Measurements from ENCODE around the gene UNC5B.

Gene UNC5B

GRCh38 chr10:71346731-71347130 lies 134.4 kb downstream of the UNC5B start:
- DNase-seq = no peak
- Histone ChIP-seq H4K20me1 (ENCODE audit: insufficient read depth, low read length) (no peaks in the 10 kb centered on the region), H3K4me1 (ENCODE audit: low read length) (no peaks in the 10 kb centered on the region)

GRCh38 chr10:71347587-71348395 lies 135.4 kb downstream of the UNC5B start:
- Histone ChIP-seq H3K9me3 (replicated peaks; ENCODE audit: insufficient read depth, low read length) (no peaks in the 10 kb centered on the region), H3K4me3 (ENCODE audit: low read length) (no peak overlapping the region), H3K9ac (ENCODE audit: low read length) (no peak overlapping the region), H3K4me2 (ENCODE audit: low read depth, low read length) (no peak overlapping the region), H4K20me1 (ENCODE audit: insufficient read depth, low read length) (no peaks in the 10 kb centered on the region), H3K79me2 (ENCODE audit: low read length) (no peaks in the 10 kb centered on the region), H3K9me2 (replicated peaks; ENCODE audit: insufficient read depth, low read length) (no peaks in the 10 kb centered on the region), H3K27ac (ENCODE audit: low read length) (no peak overlapping the region), H2AFZ (ENCODE audit: low read length) (no peak overlapping the region), H3K27me3 (replicated peaks; ENCODE audit: insufficient read depth, low read length) (no peaks in the 10 kb centered on the region), H3K4me1 (ENCODE audit: low read length) (no peaks in the 10 kb centered on the region), H3F3A (ENCODE audit: insufficient read depth, low read length) (no peaks in the 10 kb centered on the region), H3K36me3 (replicated peaks; ENCODE audit: insufficient read depth, low read length) (no peaks in the 10 kb centered on the region)
- TF ChIP-seq CTCF (IDR thresholded peaks at IDR 0.05; ENCODE audit: low read length) (no peak), EZH2phosphoT487 (IDR thresholded peaks at IDR 0.05; ENCODE audit: low read length) (no peak), EZH2 (optimal IDR thresholded peaks at IDR 0.05; ENCODE audit: low read depth, low read length) (no peak)
- DNase-seq = no peak

More at GRCh38 chr10:71346731-71347130, 134.4 kb downstream of the UNC5B start:
- Histone ChIP-seq H3K9ac (ENCODE audit: low read length) (no peak overlapping the region), H3K36me3 (replicated peaks; ENCODE audit: insufficient read depth, low read length) (no peaks in the 10 kb centered on the region), H3K27ac (ENCODE audit: low read length) (no peak overlapping the region), H3K4me2 (ENCODE audit: low read depth, low read length) (no peak overlapping the region), H2AFZ (ENCODE audit: low read length) (no peak overlapping the region), H3K4me3 (ENCODE audit: low read length) (no peak overlapping the region), H3K9me3 (replicated peaks; ENCODE audit: insufficient read depth, low read length) (no peaks in the 10 kb centered on the region), H3K79me2 (ENCODE audit: low read length) (no peaks in the 10 kb centered on the region), H3K9me2 (replicated peaks; ENCODE audit: insufficient read depth, low read length) (no peaks in the 10 kb centered on the region), H3F3A (ENCODE audit: insufficient read depth, low read length) (no peaks in the 10 kb centered on the region), H3K27me3 (replicated peaks; ENCODE audit: insufficient read depth, low read length) (no peaks in the 10 kb centered on the region)
- TF ChIP-seq EZH2 (optimal IDR thresholded peaks at IDR 0.05; ENCODE audit: low read depth, low read length) (no peak), CTCF (IDR thresholded peaks at IDR 0.05; ENCODE audit: low read length) (no peak), EZH2phosphoT487 (IDR thresholded peaks at IDR 0.05; ENCODE audit: low read length) (no peak)

GRCh38 chr10:71348850-71349249 lies 136.5 kb downstream of the UNC5B start:
- Histone ChIP-seq H3K27me3 (replicated peaks; ENCODE audit: insufficient read depth, low read length) (no peaks in the 10 kb centered on the region), H2AFZ (ENCODE audit: low read length) (no peak overlapping the region), H3K4me2 (ENCODE audit: low read depth, low read length) (no peak overlapping the region), H3K4me1 (ENCODE audit: low read length) (no peaks in the 10 kb centered on the region), H4K20me1 (ENCODE audit: insufficient read depth, low read length) (no peaks in the 10 kb centered on the region), H3K9me2 (replicated peaks; ENCODE audit: insufficient read depth, low read length) (no peaks in the 10 kb centered on the region), H3K9me3 (replicated peaks; ENCODE audit: insufficient read depth, low read length) (no peaks in the 10 kb centered on the region), H3F3A (ENCODE audit: insufficient read depth, low read length) (no peaks in the 10 kb centered on the region), H3K27ac (ENCODE audit: low read length) (no peak overlapping the region), H3K79me2 (ENCODE audit: low read length) (no peaks in the 10 kb centered on the region), H3K9ac (ENCODE audit: low read length) (no peak overlapping the region), H3K36me3 (replicated peaks; ENCODE audit: insufficient read depth, low read length) (no peaks in the 10 kb centered on the region), H3K4me3 (ENCODE audit: low read length) (no peak overlapping the region)
- DNase-seq = no peak
- TF ChIP-seq EZH2 (optimal IDR thresholded peaks at IDR 0.05; ENCODE audit: low read depth, low read length) (no peak), EZH2phosphoT487 (IDR thresholded peaks at IDR 0.05; ENCODE audit: low read length) (no peak), CTCF (IDR thresholded peaks at IDR 0.05; ENCODE audit: low read length) (no peak)
